HG03066 (cell line): ENCODE data around the gene SCNN1G.
A peak's percentile ranks its signal among the peaks of the same experiment; 100 is the strongest.
"Not testable (repeated sequence)": the region's sequence is repeated elsewhere in the genome, so short reads cannot be mapped to it uniquely, and the experiment has no call there.

Experiments used
- ATAC-seq: cut with Tn5 transposase; IDR thresholded peaks from one replicate; pipeline ENCODE4 v1.9.1; 2021; ENCODE audit warnings: low read depth; ENCODE audit not compliant: unreplicated experiment

Gene SCNN1G

GRCh38 chr16:23182679-23183542 lies at the start of gene SCNN1G:
Gene SCNN1G (plus strand): TSS chr16:23182745. CDS start chr16:23186272, 3,527 bp downstream.
- ATAC-seq, result no peak

- ATAC-seq, result no peak
Observed at GRCh38 chr16:23132775-23133463, 49.6 kb upstream of the SCNN1G start.

- ATAC-seq, result no peak
Observed at GRCh38 chr16:23134274-23134673, 48.3 kb upstream of the SCNN1G start.

GRCh38 chr16:23137256-23137655 lies 45.3 kb upstream of the SCNN1G start:
- no peak for ATAC-seq

- no peak for ATAC-seq
Observed at GRCh38 chr16:23137818-23138217, 44.7 kb upstream of the SCNN1G start.

- ATAC-seq, result no peak
Observed at GRCh38 chr16:23140107-23140506, 42.4 kb upstream of the SCNN1G start.

GRCh38 chr16:23141033-23141432 lies 41.5 kb upstream of the SCNN1G start:
- ATAC-seq, result no peak

GRCh38 chr16:23141500-23141899 lies 41.0 kb upstream of the SCNN1G start:
- no peak for ATAC-seq

- no peak for ATAC-seq
Observed at GRCh38 chr16:23141959-23142740, 40.4 kb upstream of the SCNN1G start.

- ATAC-seq, result no peak
Observed at GRCh38 chr16:23143391-23143790, 39.2 kb upstream of the SCNN1G start.

- not testable (repeated sequence) for ATAC-seq
Observed at GRCh38 chr16:23144393-23144792, 38.2 kb upstream of the SCNN1G start.

- no peak for ATAC-seq
Observed at GRCh38 chr16:23145186-23145585, 37.4 kb upstream of the SCNN1G start.

GRCh38 chr16:23145608-23146007 lies 36.9 kb upstream of the SCNN1G start:
- no peak for ATAC-seq

- ATAC-seq, result no peak
Observed at GRCh38 chr16:23146877-23147601, 35.5 kb upstream of the SCNN1G start.

- ATAC-seq, result no peak
Observed at GRCh38 chr16:23147666-23148065, 34.9 kb upstream of the SCNN1G start.

GRCh38 chr16:23148166-23148512 lies 34.4 kb upstream of the SCNN1G start:
- ATAC-seq, result no peak

- peak; percentile 33 for ATAC-seq
Observed at GRCh38 chr16:23148513-23149266, 33.9 kb upstream of the SCNN1G start.

GRCh38 chr16:23149267-23149992 lies 33.1 kb upstream of the SCNN1G start, which contains the start of gene USP31:
Gene USP31 (minus strand): TSS chr16:23149452. CDS start chr16:23149270, 182 bp downstream.
- peak; percentile 98 for ATAC-seq

GRCh38 chr16:23149993-23150364 lies 32.6 kb upstream of the SCNN1G start:
- no peak for ATAC-seq
